HEK293 (cell line): ENCODE measurements around the gene MAGI1.

Experiments used
- BCL11A ChIP-seq: fragments of 450-650 bp; formaldehyde crosslinking; IDR thresholded peaks from 2 replicates; pipeline ENCODE4 v1.5.1; 2016; ENCODE audit warnings: low read depth, missing biosample characterization, missing genetic modification characterization
- FEZF1 ChIP-seq: fragments of 450-650 bp; formaldehyde crosslinking; IDR thresholded peaks from 2 replicates; pipeline ENCODE4 v1.5.1; 2016; ENCODE audit warnings: missing biosample characterization, missing genetic modification characterization
- GFI1B ChIP-seq: fragments of 450-650 bp; formaldehyde crosslinking; IDR thresholded peaks from 2 replicates; pipeline ENCODE4 v1.5.1; 2016; ENCODE audit warnings: missing biosample characterization, missing genetic modification characterization
- KLF10 ChIP-seq: fragments of 450-650 bp; IDR thresholded peaks from 2 replicates; pipeline ENCODE4 v1.5.1; 2018; ENCODE audit warnings: missing biosample characterization, mild to moderate bottlenecking, missing genetic modification characterization
- MEIS1 ChIP-seq: sonication (generic); formaldehyde crosslinking; IDR thresholded peaks from 2 replicates; pipeline ENCODE4 v1.8.1; 2022; ENCODE audit warnings: missing genetic modification reagents, mild to moderate bottlenecking, borderline replicate concordance
- ZBTB21 ChIP-seq: fragments of 450-650 bp; formaldehyde crosslinking; IDR thresholded peaks from 2 replicates; pipeline ENCODE4 v1.5.1; 2017; ENCODE audit warnings: missing biosample characterization, missing genetic modification characterization
- ZBTB8A ChIP-seq: fragments of 450-650 bp; formaldehyde crosslinking; IDR thresholded peaks from 2 replicates; pipeline ENCODE4 v1.5.1; 2016; ENCODE audit warnings: missing biosample characterization, missing genetic modification characterization
- ZFP41 ChIP-seq: fragments of 450-650 bp; formaldehyde crosslinking; IDR thresholded peaks from 2 replicates; pipeline ENCODE4 v1.5.1; 2016; ENCODE audit warnings: missing biosample characterization, missing genetic modification characterization, borderline replicate concordance
- ZNF10 ChIP-seq: fragments of 450-650 bp; formaldehyde crosslinking; IDR thresholded peaks from 2 replicates; pipeline ENCODE4 v1.5.1; 2017; ENCODE audit warnings: missing biosample characterization, missing genetic modification characterization
- ZNF184 ChIP-seq: fragments of 450-650 bp; IDR thresholded peaks from 2 replicates; pipeline ENCODE4 v1.5.1; 2018; ENCODE audit warnings: missing biosample characterization, mild to moderate bottlenecking, missing genetic modification characterization
- ZNF19 ChIP-seq: fragments of 450-650 bp; formaldehyde crosslinking; IDR thresholded peaks from 2 replicates; pipeline ENCODE4; 2016; ENCODE audit warnings: missing biosample characterization, missing genetic modification characterization, low read depth
- ZNF202 ChIP-seq: fragments of 450-650 bp; formaldehyde crosslinking; IDR thresholded peaks from 2 replicates; pipeline ENCODE4 v1.5.1; 2016; ENCODE audit warnings: missing biosample characterization, missing genetic modification characterization, borderline replicate concordance
- ZNF221 ChIP-seq: fragments of 450-650 bp; formaldehyde crosslinking; IDR thresholded peaks from 2 replicates; pipeline ENCODE4 v1.5.1; 2017; ENCODE audit warnings: missing biosample characterization, missing genetic modification characterization, borderline replicate concordance
- ZNF248 ChIP-seq: fragments of 450-650 bp; formaldehyde crosslinking; IDR thresholded peaks from 2 replicates; pipeline ENCODE4 v1.5.1; 2017; ENCODE audit warnings: missing biosample characterization, missing genetic modification characterization
- ZNF350 ChIP-seq: fragments of 450-650 bp; formaldehyde crosslinking; IDR thresholded peaks from 2 replicates; pipeline ENCODE4 v1.5.0; 2017; ENCODE audit warnings: missing biosample characterization, mild to moderate bottlenecking, missing genetic modification characterization
- ZNF404 ChIP-seq: fragments of 450-650 bp; formaldehyde crosslinking; IDR thresholded peaks from 2 replicates; pipeline ENCODE4 v1.5.1; 2017; ENCODE audit warnings: missing biosample characterization, missing genetic modification characterization
- ZNF529 ChIP-seq: fragments of 450-650 bp; formaldehyde crosslinking; IDR thresholded peaks from 2 replicates; pipeline ENCODE4 v1.5.1; 2017; ENCODE audit warnings: missing genetic modification characterization, missing biosample characterization; ENCODE audit not compliant: insufficient replicate concordance
- ZNF555 ChIP-seq: fragments of 450-650 bp; formaldehyde crosslinking; conservative IDR thresholded peaks from 2 replicates; pipeline ENCODE4 v1.5.1; 2017; ENCODE audit warnings: missing biosample characterization, mild to moderate bottlenecking, missing genetic modification characterization, inconsistent platforms
- ZNF558 ChIP-seq: fragments of 450-650 bp; formaldehyde crosslinking; IDR thresholded peaks from 2 replicates; pipeline ENCODE4 v1.5.1; 2016; ENCODE audit warnings: missing biosample characterization, missing genetic modification characterization
- ZNF585B ChIP-seq: fragments of 450-650 bp; formaldehyde crosslinking; IDR thresholded peaks from 2 replicates; pipeline ENCODE4 v1.5.1; 2016; ENCODE audit warnings: missing biosample characterization, missing genetic modification characterization
- ZNF621 ChIP-seq: fragments of 450-650 bp; formaldehyde crosslinking; IDR thresholded peaks from 2 replicates; pipeline ENCODE4 v1.5.1; 2017; ENCODE audit warnings: missing biosample characterization, missing genetic modification characterization
- ZNF624 ChIP-seq: fragments of 450-650 bp; formaldehyde crosslinking; IDR thresholded peaks from 2 replicates; pipeline ENCODE4 v1.5.1; 2017; ENCODE audit warnings: missing biosample characterization, missing genetic modification characterization
- ZNF791 ChIP-seq: fragments of 450-650 bp; formaldehyde crosslinking; IDR thresholded peaks from 2 replicates; pipeline ENCODE4 v1.5.1; 2016; ENCODE audit warnings: missing biosample characterization, missing genetic modification characterization
- ZSCAN23 ChIP-seq: fragments of 450-650 bp; formaldehyde crosslinking; IDR thresholded peaks from 2 replicates; pipeline ENCODE4 v1.5.1; 2016; ENCODE audit warnings: missing biosample characterization, missing genetic modification characterization
- ZSCAN30 ChIP-seq: fragments of 450-650 bp; IDR thresholded peaks from 2 replicates; pipeline ENCODE4 v1.5.1; 2018; ENCODE audit warnings: missing biosample characterization, mild to moderate bottlenecking, missing genetic modification characterization, moderate library complexity
- ZXDB ChIP-seq: fragments of 450-650 bp; formaldehyde crosslinking; IDR thresholded peaks from 2 replicates; pipeline ENCODE4 v1.5.1; 2016; ENCODE audit warnings: missing biosample characterization, missing genetic modification characterization
- TF ChIP-seq, protein P1 (sequence below): fragments of 450-650 bp; formaldehyde crosslinking; IDR thresholded peaks from 2 replicates; pipeline ENCODE4 v1.5.1; 2016; ENCODE audit warnings: missing biosample characterization, missing genetic modification characterization, low read depth
- TF ChIP-seq, protein P2 (sequence below): fragments of 450-650 bp; formaldehyde crosslinking; IDR thresholded peaks from 2 replicates; pipeline ENCODE4 v1.5.1; 2016; ENCODE audit warnings: missing biosample characterization, missing genetic modification characterization
- TF ChIP-seq, protein P3 (sequence below): fragments of 450-650 bp; formaldehyde crosslinking; IDR thresholded peaks from 2 replicates; pipeline ENCODE4 v1.5.1; 2016; ENCODE audit warnings: missing biosample characterization, missing genetic modification characterization
- TF ChIP-seq, protein P4 (sequence below): fragments of 450-650 bp; formaldehyde crosslinking; IDR thresholded peaks from 2 replicates; pipeline ENCODE4 v1.5.1; 2016; ENCODE audit warnings: missing biosample characterization, missing genetic modification characterization
- TF ChIP-seq, protein P5 (sequence below): fragments of 450-650 bp; formaldehyde crosslinking; IDR thresholded peaks from 2 replicates; pipeline ENCODE4 v1.5.1; 2016; ENCODE audit warnings: missing biosample characterization, missing genetic modification characterization
- TF ChIP-seq, protein P6 (sequence below): fragments of 450-650 bp; formaldehyde crosslinking; IDR thresholded peaks from 2 replicates; pipeline ENCODE4 v1.5.1; 2016; ENCODE audit warnings: missing biosample characterization, missing genetic modification characterization
- TF ChIP-seq, protein P7 (sequence below): fragments of 450-650 bp; formaldehyde crosslinking; IDR thresholded peaks from 2 replicates; pipeline ENCODE4 v1.5.1; 2016; ENCODE audit warnings: missing biosample characterization, missing genetic modification characterization

MAGI1 gene

DNA sequence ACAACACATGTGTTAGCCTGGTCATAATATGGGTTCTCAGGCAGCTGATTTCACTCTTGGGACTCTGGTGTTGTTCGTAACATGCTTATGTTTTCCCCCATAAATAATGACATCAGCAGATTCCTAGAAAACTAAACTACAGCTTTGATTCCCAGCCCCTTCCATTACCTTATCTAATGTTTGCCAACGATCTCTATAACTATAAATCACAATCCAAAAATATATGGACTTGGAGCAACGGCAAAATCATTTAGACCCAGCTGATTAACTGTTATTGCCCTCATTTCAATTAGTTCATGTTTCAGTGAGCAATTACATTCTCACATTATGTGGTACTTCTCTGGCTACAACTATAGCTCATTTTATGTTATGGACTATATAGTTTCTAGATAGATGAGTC is 531.3 kb downstream of the MAGI1 start (continued):
- TF ChIP-seq ZNF624 (tag by site-specific recombination), result no peak
- TF ChIP-seq GFI1B (tag by site-specific recombination), result peak; percentile 79; the same call in 1 of the 2 replicates
- peak; percentile 71 for TF ChIP-seq KLF10
- TF ChIP-seq ZNF350, result no peak
- 0 out of 2 replicates have a peak, but pooled peaks have one; percentile 39 for TF ChIP-seq BCL11A (tag by site-specific recombination)
- TF ChIP-seq, protein P1, sequence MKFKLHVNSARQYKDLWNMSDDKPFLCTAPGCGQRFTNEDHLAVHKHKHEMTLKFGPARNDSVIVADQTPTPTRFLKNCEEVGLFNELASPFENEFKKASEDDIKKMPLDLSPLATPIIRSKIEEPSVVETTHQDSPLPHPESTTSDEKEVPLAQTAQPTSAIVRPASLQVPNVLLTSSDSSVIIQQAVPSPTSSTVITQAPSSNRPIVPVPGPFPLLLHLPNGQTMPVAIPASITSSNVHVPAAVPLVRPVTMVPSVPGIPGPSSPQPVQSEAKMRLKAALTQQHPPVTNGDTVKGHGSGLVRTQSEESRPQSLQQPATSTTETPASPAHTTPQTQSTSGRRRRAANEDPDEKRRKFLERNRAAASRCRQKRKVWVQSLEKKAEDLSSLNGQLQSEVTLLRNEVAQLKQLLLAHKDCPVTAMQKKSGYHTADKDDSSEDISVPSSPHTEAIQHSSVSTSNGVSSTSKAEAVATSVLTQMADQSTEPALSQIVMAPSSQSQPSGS (tag by site-specific recombination), result peak; percentile 71; the same call in 1 of the 2 replicates
- peak; percentile 31; the same call in 1 of the 2 replicates for TF ChIP-seq ZBTB8A (tag by site-specific recombination)
- TF ChIP-seq ZXDB, result no peak
- 0 out of 2 replicates have a peak, but pooled peaks have one; percentile 38 for TF ChIP-seq ZNF558
- no peak for TF ChIP-seq ZNF404
- TF ChIP-seq ZNF19 (tag by site-specific recombination), result no peak
- TF ChIP-seq ZNF221 (tag by site-specific recombination), result no peak
- TF ChIP-seq, protein P2, sequence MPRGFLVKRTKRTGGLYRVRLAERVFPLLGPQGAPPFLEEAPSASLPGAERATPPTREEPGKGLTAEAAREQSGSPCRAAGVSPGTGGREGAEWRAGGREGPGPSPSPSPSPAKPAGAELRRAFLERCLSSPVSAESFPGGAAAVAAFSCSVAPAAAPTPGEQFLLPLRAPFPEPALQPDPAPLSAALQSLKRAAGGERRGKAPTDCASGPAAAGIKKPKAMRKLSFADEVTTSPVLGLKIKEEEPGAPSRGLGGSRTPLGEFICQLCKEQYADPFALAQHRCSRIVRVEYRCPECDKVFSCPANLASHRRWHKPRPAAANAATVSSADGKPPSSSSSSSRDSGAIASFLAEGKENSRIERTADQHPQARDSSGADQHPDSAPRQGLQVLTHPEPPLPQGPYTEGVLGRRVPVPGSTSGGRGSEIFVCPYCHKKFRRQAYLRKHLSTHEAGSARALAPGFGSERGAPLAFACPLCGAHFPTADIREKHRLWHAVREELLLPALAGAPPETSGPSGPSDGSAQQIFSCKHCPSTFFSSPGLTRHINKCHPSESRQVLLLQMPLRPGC (tag by site-specific recombination), result no peak
- peak; percentile 63 for TF ChIP-seq FEZF1
- no peak for TF ChIP-seq ZNF202 (tag by site-specific recombination)
- no peak for TF ChIP-seq ZNF585B (tag by site-specific recombination)
- no peak for TF ChIP-seq MEIS1 (CRISPR knock-in tag)
- no peak for TF ChIP-seq ZNF248
- TF ChIP-seq, protein P3, sequence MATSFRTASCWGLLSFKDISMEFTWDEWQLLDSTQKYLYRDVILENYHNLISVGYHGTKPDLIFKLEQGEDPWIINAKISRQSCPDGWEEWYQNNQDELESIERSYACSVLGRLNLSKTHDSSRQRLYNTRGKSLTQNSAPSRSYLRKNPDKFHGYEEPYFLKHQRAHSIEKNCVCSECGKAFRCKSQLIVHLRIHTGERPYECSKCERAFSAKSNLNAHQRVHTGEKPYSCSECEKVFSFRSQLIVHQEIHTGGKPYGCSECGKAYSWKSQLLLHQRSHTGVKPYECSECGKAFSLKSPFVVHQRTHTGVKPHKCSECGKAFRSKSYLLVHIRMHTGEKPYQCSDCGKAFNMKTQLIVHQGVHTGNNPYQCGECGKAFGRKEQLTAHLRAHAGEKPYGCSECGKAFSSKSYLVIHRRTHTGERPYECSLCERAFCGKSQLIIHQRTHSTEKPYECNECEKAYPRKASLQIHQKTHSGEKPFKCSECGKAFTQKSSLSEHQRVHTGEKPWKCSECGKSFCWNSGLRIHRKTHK, result no peak
- TF ChIP-seq, protein P4, sequence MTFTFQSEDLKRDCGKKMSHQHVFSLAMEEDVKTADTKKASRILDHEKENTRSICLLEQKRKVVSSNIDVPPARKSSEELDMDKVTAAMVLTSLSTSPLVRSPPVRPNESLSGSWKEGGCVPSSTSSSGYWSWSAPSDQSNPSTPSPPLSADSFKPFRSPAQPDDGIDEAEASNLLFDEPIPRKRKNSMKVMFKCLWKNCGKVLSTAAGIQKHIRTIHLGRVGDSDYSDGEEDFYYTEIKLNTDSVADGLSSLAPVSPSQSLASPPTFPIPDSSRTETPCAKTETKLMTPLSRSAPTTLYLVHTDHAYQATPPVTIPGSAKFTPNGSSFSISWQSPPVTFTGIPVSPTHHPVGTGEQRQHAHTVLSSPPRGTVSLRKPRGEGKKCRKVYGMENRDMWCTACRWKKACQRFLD (tag by site-specific recombination), result no peak
- no peak for TF ChIP-seq ZNF555 (tag by site-specific recombination)
- no peak for TF ChIP-seq ZSCAN30 (tag by site-specific recombination)
- TF ChIP-seq, protein P5, sequence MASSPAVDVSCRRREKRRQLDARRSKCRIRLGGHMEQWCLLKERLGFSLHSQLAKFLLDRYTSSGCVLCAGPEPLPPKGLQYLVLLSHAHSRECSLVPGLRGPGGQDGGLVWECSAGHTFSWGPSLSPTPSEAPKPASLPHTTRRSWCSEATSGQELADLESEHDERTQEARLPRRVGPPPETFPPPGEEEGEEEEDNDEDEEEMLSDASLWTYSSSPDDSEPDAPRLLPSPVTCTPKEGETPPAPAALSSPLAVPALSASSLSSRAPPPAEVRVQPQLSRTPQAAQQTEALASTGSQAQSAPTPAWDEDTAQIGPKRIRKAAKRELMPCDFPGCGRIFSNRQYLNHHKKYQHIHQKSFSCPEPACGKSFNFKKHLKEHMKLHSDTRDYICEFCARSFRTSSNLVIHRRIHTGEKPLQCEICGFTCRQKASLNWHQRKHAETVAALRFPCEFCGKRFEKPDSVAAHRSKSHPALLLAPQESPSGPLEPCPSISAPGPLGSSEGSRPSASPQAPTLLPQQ (tag by site-specific recombination), result no peak
- TF ChIP-seq ZNF184 (tag by site-specific recombination), result no peak
- no peak for TF ChIP-seq ZBTB21 (tag by site-specific recombination)
- TF ChIP-seq ZNF10 (tag by site-specific recombination), result no peak
- no peak for TF ChIP-seq ZNF529 (tag by site-specific recombination)
- no peak for TF ChIP-seq ZFP41
- no peak for TF ChIP-seq ZNF791 (tag by site-specific recombination)
- TF ChIP-seq, protein P6, sequence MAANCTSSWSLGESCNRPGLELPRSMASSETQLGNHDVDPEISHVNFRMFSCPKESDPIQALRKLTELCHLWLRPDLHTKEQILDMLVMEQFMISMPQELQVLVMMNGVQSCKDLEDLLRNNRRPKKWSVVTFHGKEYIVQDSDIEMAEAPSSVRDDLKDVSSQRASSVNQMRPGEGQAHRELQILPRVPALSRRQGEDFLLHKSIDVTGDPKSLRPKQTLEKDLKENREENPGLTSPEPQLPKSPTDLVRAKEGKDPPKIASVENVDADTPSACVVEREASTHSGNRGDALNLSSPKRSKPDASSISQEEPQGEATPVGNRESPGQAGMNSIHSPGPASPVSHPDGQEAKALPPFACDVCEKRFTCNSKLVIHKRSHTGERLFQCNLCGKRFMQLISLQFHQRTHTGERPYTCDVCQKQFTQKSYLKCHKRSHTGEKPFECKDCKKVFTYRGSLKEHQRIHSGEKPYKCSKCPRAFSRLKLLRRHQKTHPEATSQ, result no peak
- TF ChIP-seq ZSCAN23 (tag by site-specific recombination), result no peak
- no peak for TF ChIP-seq ZNF621 (tag by site-specific recombination)
- TF ChIP-seq, protein P7, sequence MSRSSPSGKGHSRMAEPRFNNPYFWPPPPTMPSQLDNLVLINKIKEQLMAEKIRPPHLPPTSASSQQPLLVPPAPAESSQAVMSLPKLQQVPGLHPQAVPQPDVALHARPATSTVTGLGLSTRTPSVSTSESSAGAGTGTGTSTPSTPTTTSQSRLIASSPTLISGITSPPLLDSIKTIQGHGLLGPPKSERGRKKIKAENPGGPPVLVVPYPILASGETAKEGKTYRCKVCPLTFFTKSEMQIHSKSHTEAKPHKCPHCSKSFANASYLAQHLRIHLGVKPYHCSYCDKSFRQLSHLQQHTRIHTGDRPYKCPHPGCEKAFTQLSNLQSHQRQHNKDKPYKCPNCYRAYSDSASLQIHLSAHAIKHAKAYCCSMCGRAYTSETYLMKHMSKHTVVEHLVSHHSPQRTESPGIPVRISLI (tag by site-specific recombination), result no peak
